GM18909 (cell line): ENCODE results near the gene ARID5B.

Source experiments
- ATAC-seq: cut with Tn5 transposase; IDR thresholded peaks from one replicate; pipeline ENCODE4 v1.9.1; 2021; ENCODE audit warnings: mild to moderate bottlenecking; ENCODE audit not compliant: unreplicated experiment, poor library complexity

Gene ARID5B

GRCh38 chr10:62115321-62115720, 213.8 kb downstream of the ARID5B start:
- ATAC-seq, result no peak

DNA sequence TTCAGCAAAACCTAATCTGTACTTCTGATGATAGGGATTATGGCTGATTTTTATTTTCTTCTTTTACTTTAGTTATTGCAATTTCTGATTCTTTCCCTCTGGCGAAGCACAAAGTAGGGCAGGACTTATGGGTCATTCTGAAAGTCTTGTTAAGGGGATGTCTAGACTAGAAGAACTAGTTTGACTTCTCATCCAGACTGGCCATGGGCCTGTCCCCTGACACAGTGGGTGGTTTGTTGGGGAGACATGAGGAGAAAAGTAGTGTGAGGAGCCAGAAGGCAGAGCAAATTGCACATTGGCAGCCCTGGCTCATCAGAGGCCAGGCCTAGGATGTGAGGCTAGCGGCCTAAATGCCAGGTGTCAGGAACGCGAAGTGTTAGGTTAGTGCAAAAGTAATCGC, 214.3 kb downstream of the ARID5B start:
- ATAC-seq, result no peak

GRCh38 chr10:62116896-62117295, 215.4 kb downstream of the ARID5B start:
- no peak for ATAC-seq

- ATAC-seq, result no peak
These were observed 219.7 kb downstream of the ARID5B start for GRCh38 chr10:62121187-62121530.

DNA sequence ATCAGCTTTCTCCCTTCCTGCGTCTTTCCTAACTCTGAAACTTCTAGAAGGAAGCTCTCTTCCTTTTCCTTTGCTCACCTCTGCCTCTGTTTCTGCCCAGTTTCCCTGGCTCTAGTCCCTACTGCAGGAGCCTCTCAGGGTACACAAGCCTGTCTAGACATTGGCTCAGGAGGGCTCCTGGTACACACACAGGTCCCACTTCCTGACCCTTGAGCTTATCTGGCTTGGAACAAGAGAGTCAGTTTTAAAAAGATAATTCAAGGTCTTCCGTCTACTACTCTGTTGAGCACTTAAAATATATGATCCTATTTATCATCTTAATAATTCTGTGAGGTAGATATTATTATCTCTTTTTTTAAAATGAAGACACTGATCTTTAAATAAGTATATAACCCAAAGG, 226.5 kb downstream of the ARID5B start:
- ATAC-seq, result no peak

- ATAC-seq, result no peak
These were observed 229.4 kb downstream of the ARID5B start for GRCh38 chr10:62130948-62131347.

GRCh38 chr10:62131724-62132123, 230.2 kb downstream of the ARID5B start:
- ATAC-seq, result no peak

- ATAC-seq, result peak; percentile 98
These were observed 232.1 kb downstream of the ARID5B start for GRCh38 chr10:62133618-62134017.

- no peak for ATAC-seq
These were observed 235.4 kb downstream of the ARID5B start for GRCh38 chr10:62136931-62137330.
